Hematopoietic multipotent progenitor cell treated with erythropoietin and hydrocortisone succinate and interleukin-3 and kit ligand, for 8 days (in vitro differentiated cells): Measurements from ENCODE around the gene PHRF1.

Experiments
- DNase-seq: peaks from one replicate; pipeline ENCODE4 v3.0.0-alpha.2; 2015

Gene PHRF1

DNA sequence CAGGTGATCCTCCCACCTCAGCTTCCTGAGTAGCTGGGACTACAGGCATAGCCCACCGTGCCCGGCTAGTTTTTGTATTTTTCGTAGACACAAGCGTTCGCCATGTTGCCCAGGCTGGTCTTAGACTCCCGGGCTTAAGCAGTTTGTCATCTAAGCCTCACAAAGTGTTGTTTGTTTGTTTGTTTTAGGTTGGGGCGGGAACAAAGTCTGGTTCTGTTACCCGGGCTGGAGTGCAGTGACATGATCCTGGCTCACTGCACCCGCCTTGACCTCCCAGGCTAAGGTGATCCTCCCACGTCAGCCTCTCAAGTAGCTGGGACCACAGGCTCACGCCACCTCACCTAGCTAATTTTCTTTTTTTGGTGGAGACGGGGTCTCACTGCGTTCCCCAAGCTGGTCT, 26.9 kb downstream of the PHRF1 start:
- DNase-seq, result no peak

- DNase-seq, result no peak
These were observed 29.2 kb downstream of the PHRF1 start for GRCh38 chr11:605286-606129.

GRCh38 chr11:606245-606644, 30.0 kb downstream of the PHRF1 start:
- peak; percentile 56 for DNase-seq

DNA sequence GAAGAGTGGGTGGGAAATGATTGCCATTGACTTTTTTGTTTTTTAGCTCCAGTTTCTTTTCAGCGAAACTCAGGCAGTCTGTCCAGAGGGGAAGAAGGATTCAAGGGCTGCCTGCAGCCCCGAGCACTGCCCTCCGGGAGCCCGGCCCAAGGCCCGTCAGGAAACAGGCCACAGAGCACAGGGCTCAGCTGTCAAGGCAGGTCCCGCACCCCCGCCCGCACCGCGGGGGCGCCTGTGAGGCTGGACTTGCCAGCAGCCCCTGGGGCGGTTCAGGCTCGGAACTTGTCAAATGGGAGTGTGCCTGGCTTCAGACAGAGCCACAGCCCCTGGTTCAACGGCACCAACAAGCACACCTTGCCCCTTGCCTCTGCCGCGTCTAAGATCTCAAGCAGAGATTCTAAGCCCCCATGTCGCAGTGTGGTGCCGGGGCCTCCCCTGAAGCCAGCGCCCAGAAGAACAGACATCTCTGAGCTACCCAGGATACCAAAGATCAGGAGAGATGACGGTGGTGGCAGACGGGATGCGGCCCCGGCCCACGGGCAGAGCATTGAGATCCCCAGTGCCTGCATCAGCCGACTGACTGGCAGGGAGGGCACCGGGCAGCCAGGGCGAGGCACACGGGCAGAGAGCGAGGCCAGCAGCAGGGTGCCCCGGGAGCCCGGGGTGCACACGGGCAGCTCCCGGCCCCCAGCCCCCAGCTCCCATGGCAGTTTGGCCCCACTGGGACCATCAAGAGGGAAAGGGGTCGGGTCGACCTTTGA, 30.9 kb downstream of the PHRF1 start:
- DNase-seq, result no peak

GRCh38 chr11:607971-608659, 31.8 kb downstream of the PHRF1 start:
- no peak for DNase-seq

DNA sequence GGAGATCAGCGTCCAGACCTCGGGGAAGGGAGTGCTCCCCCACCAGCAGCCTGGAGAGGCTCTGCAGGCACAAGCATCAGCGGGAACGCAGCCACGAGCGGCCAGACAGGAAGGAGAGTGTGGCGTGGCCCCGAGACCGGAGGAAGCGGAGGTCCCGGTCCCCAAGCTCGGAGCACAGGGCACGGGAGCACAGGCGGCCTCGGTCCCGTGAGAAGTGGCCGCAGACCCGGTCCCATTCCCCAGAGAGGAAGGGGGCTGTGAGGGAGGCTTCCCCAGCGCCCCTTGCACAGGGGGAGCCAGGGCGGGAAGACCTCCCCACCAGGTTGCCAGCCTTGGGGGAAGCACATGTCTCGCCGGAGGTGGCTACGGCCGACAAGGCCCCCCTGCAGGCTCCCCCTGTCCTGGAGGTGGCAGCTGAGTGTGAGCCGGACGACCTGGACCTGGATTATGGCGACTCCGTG, 32.6 kb downstream of the PHRF1 start:
- no peak for DNase-seq

- no peak for DNase-seq
These were observed 33.1 kb downstream of the PHRF1 start for GRCh38 chr11:609341-609811.

DNA sequence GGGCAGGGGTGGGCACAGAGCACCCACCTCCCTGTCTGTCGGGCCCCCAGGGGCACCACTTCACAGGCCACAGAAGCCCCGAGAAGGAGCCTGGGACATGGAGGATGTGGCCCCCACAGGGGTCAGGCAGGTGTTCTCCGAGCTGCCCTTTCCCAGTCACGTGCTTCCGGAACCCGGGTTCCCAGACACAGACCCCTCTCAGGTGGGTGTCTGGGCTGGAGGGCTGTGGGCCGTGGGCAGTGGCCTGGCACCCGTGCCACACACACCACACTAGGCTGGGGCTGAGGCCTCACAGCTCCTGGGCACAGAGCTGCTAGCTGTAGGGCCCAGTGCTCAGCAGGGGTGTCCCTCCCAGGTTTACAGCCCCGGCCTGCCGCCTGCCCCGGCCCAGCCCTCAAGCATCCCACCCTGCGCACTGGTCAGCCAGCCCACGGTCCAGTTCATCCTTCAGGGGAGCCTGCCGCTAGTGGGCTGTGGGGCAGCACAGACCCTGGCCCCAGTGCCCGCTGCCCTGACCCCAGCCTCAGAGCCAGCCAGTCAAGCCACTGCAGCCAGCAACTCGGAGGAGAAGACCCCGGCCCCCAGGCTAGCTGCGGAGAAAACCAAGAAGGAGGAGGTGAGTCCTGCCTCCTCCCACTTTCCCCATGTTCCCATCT, 34.0 kb downstream of the PHRF1 start:
- no peak for DNase-seq

DNA sequence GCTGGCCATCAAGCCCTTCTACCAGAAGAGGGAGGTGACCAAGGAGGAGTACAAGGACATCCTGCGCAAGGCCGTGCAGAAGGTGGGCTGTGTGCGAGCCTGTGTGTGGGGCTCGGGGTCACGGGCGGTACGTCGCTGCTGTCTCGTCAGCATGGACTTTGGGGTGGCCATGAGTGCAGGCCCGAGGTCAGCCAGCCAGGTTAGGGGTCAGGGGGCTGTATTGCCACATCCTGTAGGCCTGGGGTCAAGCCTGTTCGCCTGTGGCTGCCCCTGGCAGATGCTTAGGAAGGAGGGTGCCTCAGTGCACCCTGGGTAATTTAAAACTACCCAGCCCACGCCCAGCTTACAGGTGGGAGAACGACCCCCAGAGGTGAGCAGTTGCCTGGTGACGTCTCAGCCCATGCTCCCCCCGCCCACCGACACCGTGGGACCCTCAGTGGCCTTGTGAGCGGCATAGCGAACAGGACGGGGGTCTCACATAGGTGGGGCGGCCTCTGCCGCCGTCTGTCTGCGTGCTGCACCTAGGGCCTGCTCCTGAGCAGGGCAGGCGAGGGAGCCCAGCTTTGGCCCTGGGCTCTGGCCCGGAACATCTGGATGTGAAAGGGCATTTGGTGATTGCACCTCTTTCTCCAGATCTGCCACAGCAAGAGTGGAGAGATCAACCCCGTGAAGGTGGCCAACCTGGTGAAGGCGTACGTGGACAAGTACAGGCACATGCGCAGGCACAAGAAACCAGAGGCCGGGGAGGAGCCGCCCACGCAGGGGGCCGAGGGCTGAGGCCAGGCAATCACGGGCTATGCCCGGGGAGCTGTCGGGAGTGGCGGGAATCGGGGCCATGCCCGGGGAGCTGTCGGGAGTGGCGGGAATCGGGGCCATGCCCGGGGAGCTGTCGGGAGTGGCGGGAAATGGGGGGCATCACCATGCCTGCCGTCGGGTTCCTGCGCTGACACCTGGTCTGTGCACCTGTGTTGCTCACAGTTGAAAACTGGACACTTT, 35.0 kb downstream of the PHRF1 start:
- no peak for DNase-seq

GRCh38 chr11:612201-612960, 36.1 kb downstream of the PHRF1 start:
- DNase-seq, result peak; percentile 50

- no peak for DNase-seq
These were observed 36.7 kb downstream of the PHRF1 start for GRCh38 chr11:612961-613300.

GRCh38 chr11:613369-613968, 37.2 kb downstream of the PHRF1 start:
- peak; percentile 55 for DNase-seq

- no peak for DNase-seq
These were observed 37.9 kb downstream of the PHRF1 start for GRCh38 chr11:614021-614622.

GRCh38 chr11:614623-615503, 38.6 kb downstream of the PHRF1 start:
- no peak for DNase-seq

GRCh38 chr11:615504-616319, 39.4 kb downstream of the PHRF1 start, which contains the start of gene IRF7:
TSS of gene IRF7 (minus strand) at chr11:615950. CDS start at chr11:615364, 586 bp downstream.
- DNase-seq, result peak; percentile 91

- DNase-seq, result no peak
These were observed 40.3 kb downstream of the PHRF1 start for GRCh38 chr11:616320-617198.
